HepG2 (cell line): ENCODE data around the gene FAM111B. TPM values are rescaled to one million over a fixed set of nuclear protein-coding genes. Genes with fewer than 3 reads are reported as not detected.

Source experiments
- ARNT2 ChIP-seq: sonication (generic); formaldehyde crosslinking; IDR thresholded peaks from 2 replicates; pipeline ENCODE4 v1.8.0; 2022; ENCODE audit warnings: mild to moderate bottlenecking, low read depth, missing genetic modification reagents, moderate library complexity
- HDAC2 ChIP-seq: sonication (generic); formaldehyde crosslinking; IDR thresholded peaks from 2 replicates; pipeline ENCODE4 v1.4.0; 2020; ENCODE audit warnings: missing genetic modification reagents
- KDM5A ChIP-seq: fragments of 200-600 bp; sonication (generic); IDR thresholded peaks from 2 replicates; pipeline ENCODE4 v1.7.0; 2018; ENCODE audit warnings: antibody characterized with exemption, mild to moderate bottlenecking, low read length, borderline replicate concordance
- MAFG ChIP-seq: sonication (generic); formaldehyde crosslinking; IDR thresholded peaks from 2 replicates; pipeline ENCODE4 v1.5.1; 2020; ENCODE audit warnings: mild to moderate bottlenecking, missing genetic modification reagents
- MEIS1 ChIP-seq: sonication (generic); formaldehyde crosslinking; IDR thresholded peaks from 2 replicates; pipeline ENCODE4 v1.9.0; 2021; ENCODE audit warnings: mild to moderate bottlenecking, missing genetic modification reagents, moderate library complexity, borderline replicate concordance
- NCOA2 ChIP-seq: sonication (generic); formaldehyde crosslinking; IDR thresholded peaks from 2 replicates; pipeline ENCODE4 v1.8.0; 2022; ENCODE audit warnings: inconsistent platforms
- NR2F6 ChIP-seq, 2 experiments: IDR thresholded peaks; 2 replicates each; pipeline ENCODE4 v1.6.1; 2016; ENCODE audit warnings: antibody characterized with exemption in 1 of 2, mild to moderate bottlenecking in 1 of 2
- SATB2 ChIP-seq: sonication (generic); formaldehyde crosslinking; IDR thresholded peaks from 2 replicates; pipeline ENCODE4 v1.5.0; 2020; ENCODE audit warnings: missing genetic modification reagents
- TAF1 ChIP-seq: sonication (generic); formaldehyde crosslinking; IDR thresholded peaks from 2 replicates; pipeline ENCODE4 v1.4.0; 2020; ENCODE audit warnings: missing genetic modification reagents
- YEATS2 ChIP-seq: sonication (generic); formaldehyde crosslinking; IDR thresholded peaks from 2 replicates; pipeline ENCODE4 v1.4.0; 2020; ENCODE audit warnings: missing genetic modification reagents, borderline replicate concordance
- ZFP91 ChIP-seq: sonication (generic); formaldehyde crosslinking; IDR thresholded peaks from 2 replicates; pipeline ENCODE4 v1.9.0; 2022; ENCODE audit warnings: missing genetic modification reagents, mild to moderate bottlenecking, borderline replicate concordance
- ZNF616 ChIP-seq: sonication (generic); formaldehyde crosslinking; IDR thresholded peaks from 2 replicates; pipeline ENCODE4 v1.5.0; 2020; ENCODE audit warnings: low read depth, mild to moderate bottlenecking, missing genetic modification reagents
- ZNF670 ChIP-seq: sonication (generic); formaldehyde crosslinking; IDR thresholded peaks from 2 replicates; pipeline ENCODE4 v1.8.0; 2022; ENCODE audit warnings: mild to moderate bottlenecking, missing genetic modification reagents, borderline replicate concordance
- ZZZ3 ChIP-seq: sonication (generic); formaldehyde crosslinking; IDR thresholded peaks from 2 replicates; pipeline ENCODE4 v1.4.0; 2020; ENCODE audit warnings: missing genetic modification reagents, mild to moderate bottlenecking, borderline replicate concordance
- polyA plus RNA-seq, 8 experiments: library from polyadenylated mRNA; depleted of rRNA in 3 of 8; stranded (reverse) in 7 of 8; unstranded in 1 of 8; fragments of >200 nt; fragmentation: Illumina TruSeq in 4 of 8; extraction: Trizol in 4 of 8; gene quantifications; 2 replicates each; pipeline versions ENCODE4 v1.2.1 to v1.2.3, GENCODE V29; 2011 to 2016; ENCODE audit warnings: low read depth in 4 of 8, missing spikeins in 1 of 8, mixed read lengths in 1 of 8; ENCODE audit not compliant: insufficient read depth in 1 of 8
- total RNA-seq, 5 experiments: library from RNA; depleted of rRNA; stranded (reverse); fragments of >200 nt; fragmentation: Illumina TruSeq; extraction: Trizol; gene quantifications; 2 replicates each; pipeline ENCODE4 v1.2.3, GENCODE V29; 2016; ENCODE audit warnings: low read depth in 1 of 5
- TF ChIP-seq, protein P1 (sequence below): sonication (generic); formaldehyde crosslinking; IDR thresholded peaks from 2 replicates; pipeline ENCODE4 v1.5.1; 2020; ENCODE audit warnings: mild to moderate bottlenecking, moderate library complexity, missing genetic modification reagents
- TF ChIP-seq, protein P2 (sequence below): sonication (generic); formaldehyde crosslinking; IDR thresholded peaks from 2 replicates; pipeline ENCODE4 v1.4.0; 2020; ENCODE audit warnings: missing genetic modification reagents
- TF ChIP-seq, protein P3 (sequence below): sonication (generic); formaldehyde crosslinking; IDR thresholded peaks from 2 replicates; pipeline ENCODE4 v1.5.1; 2020; ENCODE audit warnings: missing genetic modification reagents, mild to moderate bottlenecking, borderline replicate concordance
- TF ChIP-seq, protein P4 (sequence below): sonication (generic); formaldehyde crosslinking; IDR thresholded peaks from 2 replicates; pipeline ENCODE4 v1.4.0; 2020; ENCODE audit warnings: missing genetic modification reagents, borderline replicate concordance

Gene FAM111B
- total and polyA plus RNA-seq, 2 of the 13 experiments (the other 11 are each of a cell fraction or from before 2014, with no cell fraction given) = 1.6 to 28.2 TPM

DNA sequence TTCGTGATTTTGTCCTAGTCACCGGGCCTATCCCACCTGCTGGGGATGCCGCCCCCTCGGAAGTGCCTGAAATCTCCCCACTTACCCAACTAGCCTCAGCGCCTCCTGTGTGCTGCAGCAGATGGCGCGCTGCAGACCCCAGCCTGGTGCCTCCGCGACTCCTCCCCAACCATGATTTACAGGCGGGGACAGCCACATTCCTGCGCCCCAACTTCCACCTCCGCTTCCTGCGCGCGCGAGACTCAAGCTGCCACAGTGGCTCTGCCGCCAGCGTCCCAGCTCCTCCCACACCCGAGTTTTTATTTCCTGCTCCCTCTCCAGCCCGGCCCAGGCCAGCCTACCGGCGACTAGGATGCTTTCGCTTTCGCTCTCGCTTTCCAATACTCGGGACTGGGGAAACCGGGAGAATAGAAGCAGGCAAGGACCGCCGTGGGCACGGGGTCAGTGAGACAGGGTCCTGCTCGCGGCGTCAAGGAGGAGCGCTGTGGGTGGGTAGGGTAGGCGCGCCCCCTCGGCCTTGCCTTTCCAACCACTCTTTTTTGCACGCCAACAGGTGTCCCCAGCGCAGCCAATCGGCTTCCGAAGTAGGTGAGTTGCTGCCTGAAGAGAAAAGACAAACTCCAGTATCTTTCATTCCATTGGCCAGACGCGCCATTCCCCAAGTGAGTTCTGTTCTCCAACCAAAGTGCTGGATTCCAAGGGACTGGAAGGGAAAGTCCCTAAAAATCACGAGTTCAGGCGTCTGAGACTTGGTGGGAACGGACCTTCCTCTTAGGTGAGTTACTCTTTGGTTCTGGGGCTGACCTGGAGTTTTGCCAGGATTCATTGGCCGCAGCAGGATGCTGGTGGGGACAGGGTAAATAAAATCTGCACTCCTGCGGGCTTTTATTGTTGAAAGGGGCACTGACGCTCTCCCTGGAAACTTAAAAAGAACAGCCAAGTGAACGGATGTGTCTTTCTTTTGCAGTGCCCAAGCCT, 35.8 kb downstream of the FAM111B start, which contains the start of gene FAM111A (continued):
- TF ChIP-seq ZFP91 = peak; percentile 87
- TF ChIP-seq SATB2 (CRISPR knock-in tag) = peak; percentile 47
- TF ChIP-seq, protein P1, sequence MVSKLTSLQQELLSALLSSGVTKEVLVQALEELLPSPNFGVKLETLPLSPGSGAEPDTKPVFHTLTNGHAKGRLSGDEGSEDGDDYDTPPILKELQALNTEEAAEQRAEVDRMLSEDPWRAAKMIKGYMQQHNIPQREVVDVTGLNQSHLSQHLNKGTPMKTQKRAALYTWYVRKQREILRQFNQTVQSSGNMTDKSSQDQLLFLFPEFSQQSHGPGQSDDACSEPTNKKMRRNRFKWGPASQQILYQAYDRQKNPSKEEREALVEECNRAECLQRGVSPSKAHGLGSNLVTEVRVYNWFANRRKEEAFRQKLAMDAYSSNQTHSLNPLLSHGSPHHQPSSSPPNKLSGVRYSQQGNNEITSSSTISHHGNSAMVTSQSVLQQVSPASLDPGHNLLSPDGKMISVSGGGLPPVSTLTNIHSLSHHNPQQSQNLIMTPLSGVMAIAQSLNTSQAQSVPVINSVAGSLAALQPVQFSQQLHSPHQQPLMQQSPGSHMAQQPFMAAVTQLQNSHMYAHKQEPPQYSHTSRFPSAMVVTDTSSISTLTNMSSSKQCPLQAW (CRISPR knock-in tag) = no peak; the same call in 1 of the 2 replicates
- TF ChIP-seq, protein P2, sequence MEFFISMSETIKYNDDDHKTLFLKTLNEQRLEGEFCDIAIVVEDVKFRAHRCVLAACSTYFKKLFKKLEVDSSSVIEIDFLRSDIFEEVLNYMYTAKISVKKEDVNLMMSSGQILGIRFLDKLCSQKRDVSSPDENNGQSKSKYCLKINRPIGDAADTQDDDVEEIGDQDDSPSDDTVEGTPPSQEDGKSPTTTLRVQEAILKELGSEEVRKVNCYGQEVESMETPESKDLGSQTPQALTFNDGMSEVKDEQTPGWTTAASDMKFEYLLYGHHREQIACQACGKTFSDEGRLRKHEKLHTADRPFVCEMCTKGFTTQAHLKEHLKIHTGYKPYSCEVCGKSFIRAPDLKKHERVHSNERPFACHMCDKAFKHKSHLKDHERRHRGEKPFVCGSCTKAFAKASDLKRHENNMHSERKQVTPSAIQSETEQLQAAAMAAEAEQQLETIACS (CRISPR knock-in tag) = no peak
- TF ChIP-seq, protein P3, sequence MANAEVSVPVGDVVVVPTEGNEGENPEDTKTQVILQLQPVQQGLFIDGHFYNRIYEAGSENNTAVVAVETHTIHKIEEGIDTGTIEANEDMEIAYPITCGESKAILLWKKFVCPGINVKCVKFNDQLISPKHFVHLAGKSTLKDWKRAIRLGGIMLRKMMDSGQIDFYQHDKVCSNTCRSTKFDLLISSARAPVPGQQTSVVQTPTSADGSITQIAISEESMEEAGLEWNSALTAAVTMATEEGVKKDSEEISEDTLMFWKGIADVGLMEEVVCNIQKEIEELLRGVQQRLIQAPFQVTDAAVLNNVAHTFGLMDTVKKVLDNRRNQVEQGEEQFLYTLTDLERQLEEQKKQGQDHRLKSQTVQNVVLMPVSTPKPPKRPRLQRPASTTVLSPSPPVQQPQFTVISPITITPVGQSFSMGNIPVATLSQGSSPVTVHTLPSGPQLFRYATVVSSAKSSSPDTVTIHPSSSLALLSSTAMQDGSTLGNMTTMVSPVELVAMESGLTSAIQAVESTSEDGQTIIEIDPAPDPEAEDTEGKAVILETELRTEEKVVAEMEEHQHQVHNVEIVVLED (CRISPR knock-in tag) = peak; percentile 40; the same call in 1 of the 2 replicates
- TF ChIP-seq ZZZ3 (CRISPR knock-in tag) = no peak
- no peak for TF ChIP-seq KDM5A
- 0 out of 2 replicates have a peak, but pooled peaks have one; percentile 12 for TF ChIP-seq NCOA2 (CRISPR knock-in tag)
- TF ChIP-seq MEIS1 (CRISPR knock-in tag) = peak; percentile 76; the same call in 1 of the 2 replicates
- TF ChIP-seq NR2F6 (IDR thresholded peaks at IDR 0.05) = no peak
- TF ChIP-seq NR2F6 (CRISPR knock-in tag; IDR thresholded peaks at IDR 0.05) = no peak
- TF ChIP-seq, protein P4, sequence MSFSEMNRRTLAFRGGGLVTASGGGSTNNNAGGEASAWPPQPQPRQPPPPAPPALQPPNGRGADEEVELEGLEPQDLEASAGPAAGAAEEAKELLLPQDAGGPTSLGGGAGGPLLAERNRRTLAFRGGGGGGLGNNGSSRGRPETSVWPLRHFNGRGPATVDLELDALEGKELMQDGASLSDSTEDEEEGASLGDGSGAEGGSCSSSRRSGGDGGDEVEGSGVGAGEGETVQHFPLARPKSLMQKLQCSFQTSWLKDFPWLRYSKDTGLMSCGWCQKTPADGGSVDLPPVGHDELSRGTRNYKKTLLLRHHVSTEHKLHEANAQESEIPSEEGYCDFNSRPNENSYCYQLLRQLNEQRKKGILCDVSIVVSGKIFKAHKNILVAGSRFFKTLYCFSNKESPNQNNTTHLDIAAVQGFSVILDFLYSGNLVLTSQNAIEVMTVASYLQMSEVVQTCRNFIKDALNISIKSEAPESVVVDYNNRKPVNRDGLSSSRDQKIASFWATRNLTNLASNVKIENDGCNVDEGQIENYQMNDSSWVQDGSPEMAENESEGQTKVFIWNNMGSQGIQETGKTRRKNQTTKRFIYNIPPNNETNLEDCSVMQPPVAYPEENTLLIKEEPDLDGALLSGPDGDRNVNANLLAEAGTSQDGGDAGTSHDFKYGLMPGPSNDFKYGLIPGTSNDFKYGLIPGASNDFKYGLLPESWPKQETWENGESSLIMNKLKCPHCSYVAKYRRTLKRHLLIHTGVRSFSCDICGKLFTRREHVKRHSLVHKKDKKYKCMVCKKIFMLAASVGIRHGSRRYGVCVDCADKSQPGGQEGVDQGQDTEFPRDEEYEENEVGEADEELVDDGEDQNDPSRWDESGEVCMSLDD (CRISPR knock-in tag) = peak; percentile 82; the same call in 1 of the 2 replicates
- peak; percentile 51; the same call in 1 of the 2 replicates for TF ChIP-seq TAF1 (CRISPR knock-in tag)
- TF ChIP-seq YEATS2 = no peak; the same call in 1 of the 2 replicates
- TF ChIP-seq MAFG (CRISPR knock-in tag) = no peak
- TF ChIP-seq ZNF616 (CRISPR knock-in tag) = no peak
- TF ChIP-seq HDAC2 (CRISPR knock-in tag) = peak; percentile 58
- TF ChIP-seq ARNT2 (CRISPR knock-in tag) = 0 out of 2 replicates have a peak, but pooled peaks have one; percentile 64
- no peak; the same call in 1 of the 2 replicates for TF ChIP-seq ZNF670 (CRISPR knock-in tag)
